SK-N-SH treated with all-trans-retinoic acid at 6 μM for 48 hours (cell line): ENCODE measurements around the gene POLR2H.
A peak's percentile ranks its signal among the peaks of the same experiment; 100 is the strongest.

Experiments used
- ATAC-seq: fragments of 200-7000 bp; cut with Tn5 transposase; 3 replicates; pipeline ENCODE4 v1.9.1; 2020; ENCODE audit warnings: mild to moderate bottlenecking, moderate library complexity
- ARNTL ChIP-seq: fragments of 450-650 bp; formaldehyde crosslinking; IDR thresholded peaks from 2 replicates; pipeline ENCODE4 v1.5.0; 2020; ENCODE audit warnings: low read depth, mild to moderate bottlenecking, moderate library complexity, borderline replicate concordance
- BACH2 ChIP-seq: fragments of 250-450 bp; sonication (Bioruptor Pico); IDR thresholded peaks from 2 replicates; pipeline ENCODE4 v1.9.0; 2021; ENCODE audit warnings: mild to moderate bottlenecking, borderline replicate concordance
- CSDC2 ChIP-seq: fragments of 250-450 bp; sonication (Bioruptor Pico); IDR thresholded peaks from 2 replicates; pipeline ENCODE4 v1.5.0; 2020; ENCODE audit warnings: mild to moderate bottlenecking, moderate library complexity
- GLIS3 ChIP-seq: fragments of 250-450 bp; sonication (Bioruptor Pico); IDR thresholded peaks from 2 replicates; pipeline ENCODE4 v1.5.0; 2020; ENCODE audit warnings: mild to moderate bottlenecking, moderate library complexity
- OSR1 ChIP-seq: fragments of 250-450 bp; sonication (Bioruptor Pico); IDR thresholded peaks from 2 replicates; pipeline ENCODE4 v1.8.0; 2022; ENCODE audit warnings: moderate library complexity, mild to moderate bottlenecking, inconsistent platforms
- PPARA ChIP-seq: fragments of 250-450 bp; sonication (Bioruptor Pico); IDR thresholded peaks from 2 replicates; pipeline ENCODE4 v1.5.0; 2020; ENCODE audit warnings: mild to moderate bottlenecking, borderline replicate concordance
- SNAI2 ChIP-seq: fragments of 250-450 bp; sonication (Bioruptor Pico); IDR thresholded peaks from 2 replicates; pipeline ENCODE4 v1.5.0; 2020; ENCODE audit warnings: mild to moderate bottlenecking, moderate library complexity
- ZC3H10 ChIP-seq: fragments of 250-450 bp; sonication (Bioruptor Pico); IDR thresholded peaks from 2 replicates; pipeline ENCODE4 v1.5.1; 2021; ENCODE audit warnings: mild to moderate bottlenecking, moderate library complexity
- ZFP3 ChIP-seq: fragments of 250-450 bp; sonication (Bioruptor Pico); IDR thresholded peaks from 2 replicates; pipeline ENCODE4 v1.5.0; 2020; ENCODE audit warnings: mild to moderate bottlenecking, moderate library complexity
- ZFP30 ChIP-seq: fragments of 450-650 bp; formaldehyde crosslinking; IDR thresholded peaks from 2 replicates; pipeline ENCODE4 v1.5.0; 2022; ENCODE audit warnings: mild to moderate bottlenecking, moderate library complexity
- ZNF565 ChIP-seq: fragments of 450-650 bp; formaldehyde crosslinking; conservative IDR thresholded peaks from 2 replicates; pipeline ENCODE4 v1.5.0; 2020; ENCODE audit warnings: low read depth, mild to moderate bottlenecking, moderate library complexity
- ZNF70 ChIP-seq: fragments of 450-650 bp; formaldehyde crosslinking; IDR thresholded peaks from 2 replicates; pipeline ENCODE4 v1.5.0; 2020; ENCODE audit warnings: mild to moderate bottlenecking, moderate library complexity
- ZNF8 ChIP-seq: fragments of 450-650 bp; formaldehyde crosslinking; IDR thresholded peaks from 2 replicates; pipeline ENCODE4 v1.5.0; 2020; ENCODE audit warnings: mild to moderate bottlenecking, moderate library complexity
- TF ChIP-seq, protein P1 (sequence below): fragments of 250-450 bp; sonication (Bioruptor Pico); IDR thresholded peaks from 2 replicates; pipeline ENCODE4 v1.8.0; 2020; ENCODE audit warnings: mild to moderate bottlenecking, moderate library complexity, borderline replicate concordance
- TF ChIP-seq, protein P2 (sequence below): fragments of 250-450 bp; sonication (Bioruptor Pico); IDR thresholded peaks from 2 replicates; pipeline ENCODE4 v1.5.1; 2021; ENCODE audit warnings: mild to moderate bottlenecking, moderate library complexity
- TF ChIP-seq, protein P3 (sequence below): fragments of 250-450 bp; sonication (Bioruptor Pico); IDR thresholded peaks from 2 replicates; pipeline ENCODE4 v1.5.1; 2020; ENCODE audit warnings: low read depth, mild to moderate bottlenecking, moderate library complexity
- TF ChIP-seq, protein P4 (sequence below): fragments of 250-450 bp; sonication (Bioruptor Pico); IDR thresholded peaks from 2 replicates; pipeline ENCODE4 v1.5.0; 2020; ENCODE audit warnings: mild to moderate bottlenecking, moderate library complexity
- TF ChIP-seq, protein P5 (sequence below): fragments of 250-450 bp; sonication (Bioruptor Pico); IDR thresholded peaks from 2 replicates; pipeline ENCODE4 v1.8.0; 2021; ENCODE audit warnings: low read depth, mild to moderate bottlenecking, moderate library complexity, borderline replicate concordance

The POLR2H gene

DNA sequence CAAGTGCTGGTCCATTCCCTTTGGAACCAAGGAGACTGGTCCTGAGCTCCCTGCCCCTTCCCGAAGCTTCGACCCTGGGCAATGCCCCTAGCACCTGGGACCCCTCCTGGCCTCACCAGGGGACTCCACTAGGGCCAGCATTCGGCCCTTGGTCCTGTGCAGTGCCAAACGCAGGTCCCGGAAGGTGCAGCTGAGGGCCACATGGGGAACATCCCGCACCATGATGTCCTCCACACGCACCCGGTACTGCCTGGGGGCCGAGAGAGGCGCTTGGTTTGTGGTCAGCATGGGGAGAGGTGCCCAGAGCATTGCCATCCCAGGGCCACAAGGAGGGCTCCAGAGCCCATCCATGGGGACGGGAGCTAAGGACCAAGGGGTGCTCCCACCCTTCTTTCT is 8.0 kb upstream of the POLR2H start:
- no peak for ATAC-seq
- no peak for TF ChIP-seq ZNF8 (CRISPR knock-in tag)
- TF ChIP-seq GLIS3 (CRISPR knock-in tag), result no peak
- TF ChIP-seq, all 23 proteins: peak for 0

DNA sequence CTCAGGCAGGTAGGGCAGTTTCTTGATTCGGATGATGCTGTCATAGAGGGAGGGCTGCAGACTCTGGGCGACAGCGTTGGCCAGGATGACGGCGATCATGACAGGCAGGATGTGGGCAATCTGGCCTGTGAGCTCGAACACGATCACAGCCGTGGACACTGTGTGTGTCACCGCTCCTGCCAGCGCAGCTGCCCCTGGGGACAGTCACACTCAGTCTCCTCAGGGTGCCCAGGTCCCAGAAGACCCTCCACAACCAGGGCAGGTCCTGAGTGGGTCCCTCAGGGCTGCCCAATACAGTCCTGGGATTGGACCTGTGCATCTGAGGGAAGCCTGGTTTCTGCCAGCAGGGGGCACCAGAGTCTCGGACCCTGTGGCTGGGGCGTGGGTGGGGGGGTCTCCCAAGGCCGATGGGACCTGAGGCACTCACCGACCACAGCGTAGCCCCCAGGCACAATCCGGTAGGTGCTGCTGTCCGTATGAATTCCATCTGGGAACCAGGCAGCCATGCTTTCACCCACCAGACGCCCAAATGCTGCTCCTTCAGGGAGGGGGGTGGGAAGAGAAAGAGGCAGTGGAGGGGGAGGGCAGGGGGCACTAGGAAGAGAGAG is 7.3 kb upstream of the POLR2H start:
- peak; percentile 85 for ATAC-seq
- no peak for TF ChIP-seq OSR1 (CRISPR knock-in tag)
- TF ChIP-seq, protein P1, sequence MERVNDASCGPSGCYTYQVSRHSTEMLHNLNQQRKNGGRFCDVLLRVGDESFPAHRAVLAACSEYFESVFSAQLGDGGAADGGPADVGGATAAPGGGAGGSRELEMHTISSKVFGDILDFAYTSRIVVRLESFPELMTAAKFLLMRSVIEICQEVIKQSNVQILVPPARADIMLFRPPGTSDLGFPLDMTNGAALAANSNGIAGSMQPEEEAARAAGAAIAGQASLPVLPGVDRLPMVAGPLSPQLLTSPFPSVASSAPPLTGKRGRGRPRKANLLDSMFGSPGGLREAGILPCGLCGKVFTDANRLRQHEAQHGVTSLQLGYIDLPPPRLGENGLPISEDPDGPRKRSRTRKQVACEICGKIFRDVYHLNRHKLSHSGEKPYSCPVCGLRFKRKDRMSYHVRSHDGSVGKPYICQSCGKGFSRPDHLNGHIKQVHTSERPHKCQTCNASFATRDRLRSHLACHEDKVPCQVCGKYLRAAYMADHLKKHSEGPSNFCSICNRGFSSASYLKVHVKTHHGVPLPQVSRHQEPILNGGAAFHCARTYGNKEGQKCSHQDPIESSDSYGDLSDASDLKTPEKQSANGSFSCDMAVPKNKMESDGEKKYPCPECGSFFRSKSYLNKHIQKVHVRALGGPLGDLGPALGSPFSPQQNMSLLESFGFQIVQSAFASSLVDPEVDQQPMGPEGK, result no peak
- TF ChIP-seq ZNF565 (CRISPR knock-in tag), result no peak
- no peak for TF ChIP-seq ARNTL (CRISPR knock-in tag)
- TF ChIP-seq, protein P2, sequence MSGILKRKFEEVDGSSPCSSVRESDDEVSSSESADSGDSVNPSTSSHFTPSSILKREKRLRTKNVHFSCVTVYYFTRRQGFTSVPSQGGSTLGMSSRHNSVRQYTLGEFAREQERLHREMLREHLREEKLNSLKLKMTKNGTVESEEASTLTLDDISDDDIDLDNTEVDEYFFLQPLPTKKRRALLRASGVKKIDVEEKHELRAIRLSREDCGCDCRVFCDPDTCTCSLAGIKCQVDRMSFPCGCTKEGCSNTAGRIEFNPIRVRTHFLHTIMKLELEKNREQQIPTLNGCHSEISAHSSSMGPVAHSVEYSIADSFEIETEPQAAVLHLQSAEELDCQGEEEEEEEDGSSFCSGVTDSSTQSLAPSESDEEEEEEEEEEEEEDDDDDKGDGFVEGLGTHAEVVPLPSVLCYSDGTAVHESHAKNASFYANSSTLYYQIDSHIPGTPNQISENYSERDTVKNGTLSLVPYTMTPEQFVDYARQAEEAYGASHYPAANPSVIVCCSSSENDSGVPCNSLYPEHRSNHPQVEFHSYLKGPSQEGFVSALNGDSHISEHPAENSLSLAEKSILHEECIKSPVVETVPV, result no peak
- TF ChIP-seq CSDC2, result no peak
- TF ChIP-seq, protein P3, sequence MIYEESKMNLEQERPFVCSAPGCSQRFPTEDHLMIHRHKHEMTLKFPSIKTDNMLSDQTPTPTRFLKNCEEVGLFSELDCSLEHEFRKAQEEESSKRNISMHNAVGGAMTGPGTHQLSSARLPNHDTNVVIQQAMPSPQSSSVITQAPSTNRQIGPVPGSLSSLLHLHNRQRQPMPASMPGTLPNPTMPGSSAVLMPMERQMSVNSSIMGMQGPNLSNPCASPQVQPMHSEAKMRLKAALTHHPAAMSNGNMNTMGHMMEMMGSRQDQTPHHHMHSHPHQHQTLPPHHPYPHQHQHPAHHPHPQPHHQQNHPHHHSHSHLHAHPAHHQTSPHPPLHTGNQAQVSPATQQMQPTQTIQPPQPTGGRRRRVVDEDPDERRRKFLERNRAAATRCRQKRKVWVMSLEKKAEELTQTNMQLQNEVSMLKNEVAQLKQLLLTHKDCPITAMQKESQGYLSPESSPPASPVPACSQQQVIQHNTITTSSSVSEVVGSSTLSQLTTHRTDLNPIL (CRISPR knock-in tag), result no peak
- TF ChIP-seq, protein P4, sequence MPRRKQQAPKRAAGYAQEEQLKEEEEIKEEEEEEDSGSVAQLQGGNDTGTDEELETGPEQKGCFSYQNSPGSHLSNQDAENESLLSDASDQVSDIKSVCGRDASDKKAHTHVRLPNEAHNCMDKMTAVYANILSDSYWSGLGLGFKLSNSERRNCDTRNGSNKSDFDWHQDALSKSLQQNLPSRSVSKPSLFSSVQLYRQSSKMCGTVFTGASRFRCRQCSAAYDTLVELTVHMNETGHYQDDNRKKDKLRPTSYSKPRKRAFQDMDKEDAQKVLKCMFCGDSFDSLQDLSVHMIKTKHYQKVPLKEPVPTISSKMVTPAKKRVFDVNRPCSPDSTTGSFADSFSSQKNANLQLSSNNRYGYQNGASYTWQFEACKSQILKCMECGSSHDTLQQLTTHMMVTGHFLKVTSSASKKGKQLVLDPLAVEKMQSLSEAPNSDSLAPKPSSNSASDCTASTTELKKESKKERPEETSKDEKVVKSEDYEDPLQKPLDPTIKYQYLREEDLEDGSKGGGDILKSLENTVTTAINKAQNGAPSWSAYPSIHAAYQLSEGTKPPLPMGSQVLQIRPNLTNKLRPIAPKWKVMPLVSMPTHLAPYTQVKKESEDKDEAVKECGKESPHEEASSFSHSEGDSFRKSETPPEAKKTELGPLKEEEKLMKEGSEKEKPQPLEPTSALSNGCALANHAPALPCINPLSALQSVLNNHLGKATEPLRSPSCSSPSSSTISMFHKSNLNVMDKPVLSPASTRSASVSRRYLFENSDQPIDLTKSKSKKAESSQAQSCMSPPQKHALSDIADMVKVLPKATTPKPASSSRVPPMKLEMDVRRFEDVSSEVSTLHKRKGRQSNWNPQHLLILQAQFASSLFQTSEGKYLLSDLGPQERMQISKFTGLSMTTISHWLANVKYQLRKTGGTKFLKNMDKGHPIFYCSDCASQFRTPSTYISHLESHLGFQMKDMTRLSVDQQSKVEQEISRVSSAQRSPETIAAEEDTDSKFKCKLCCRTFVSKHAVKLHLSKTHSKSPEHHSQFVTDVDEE (CRISPR knock-in tag), result no peak
- TF ChIP-seq ZFP3 (CRISPR knock-in tag), result no peak
- TF ChIP-seq ZC3H10 (CRISPR knock-in tag), result no peak
- no peak for TF ChIP-seq ZFP30
- TF ChIP-seq GLIS3 (CRISPR knock-in tag), result no peak
- TF ChIP-seq, protein P5, sequence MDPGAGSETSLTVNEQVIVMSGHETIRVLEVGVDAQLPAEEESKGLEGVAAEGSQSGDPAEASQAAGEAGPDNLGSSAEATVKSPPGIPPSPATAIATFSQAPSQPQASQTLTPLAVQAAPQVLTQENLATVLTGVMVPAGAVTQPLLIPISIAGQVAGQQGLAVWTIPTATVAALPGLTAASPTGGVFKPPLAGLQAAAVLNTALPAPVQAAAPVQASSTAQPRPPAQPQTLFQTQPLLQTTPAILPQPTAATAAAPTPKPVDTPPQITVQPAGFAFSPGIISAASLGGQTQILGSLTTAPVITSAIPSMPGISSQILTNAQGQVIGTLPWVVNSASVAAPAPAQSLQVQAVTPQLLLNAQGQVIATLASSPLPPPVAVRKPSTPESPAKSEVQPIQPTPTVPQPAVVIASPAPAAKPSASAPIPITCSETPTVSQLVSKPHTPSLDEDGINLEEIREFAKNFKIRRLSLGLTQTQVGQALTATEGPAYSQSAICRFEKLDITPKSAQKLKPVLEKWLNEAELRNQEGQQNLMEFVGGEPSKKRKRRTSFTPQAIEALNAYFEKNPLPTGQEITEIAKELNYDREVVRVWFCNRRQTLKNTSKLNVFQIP (CRISPR knock-in tag), result no peak
- no peak for TF ChIP-seq PPARA (CRISPR knock-in tag)
- TF ChIP-seq BACH2 (CRISPR knock-in tag), result no peak
- no peak for TF ChIP-seq ZNF70 (CRISPR knock-in tag)
- TF ChIP-seq SNAI2 (CRISPR knock-in tag), result no peak
- no peak for TF ChIP-seq ZNF8 (CRISPR knock-in tag)

DNA sequence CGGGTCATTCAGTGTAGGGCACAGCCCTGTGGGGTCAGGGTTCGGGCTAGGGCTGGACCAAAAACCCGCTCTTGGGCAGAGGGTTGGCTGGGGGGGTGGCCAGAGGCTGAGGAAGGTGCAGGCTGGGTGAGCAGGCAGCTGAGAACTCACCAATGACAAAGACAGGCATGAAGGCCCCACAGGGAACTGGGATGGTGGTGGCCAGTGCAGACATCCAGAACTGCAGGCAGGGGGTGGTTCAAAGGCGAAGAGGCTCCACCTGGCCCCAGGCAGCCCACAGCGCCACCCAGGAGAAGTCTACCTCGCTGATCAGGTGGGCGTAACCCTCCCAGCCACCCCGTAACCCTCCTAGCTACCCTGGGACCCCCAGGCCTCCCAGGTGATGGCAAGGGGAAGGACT is 6.8 kb upstream of the POLR2H start:
- ATAC-seq, result peak; percentile 6
- TF ChIP-seq ZFP30, result no peak

DNA sequence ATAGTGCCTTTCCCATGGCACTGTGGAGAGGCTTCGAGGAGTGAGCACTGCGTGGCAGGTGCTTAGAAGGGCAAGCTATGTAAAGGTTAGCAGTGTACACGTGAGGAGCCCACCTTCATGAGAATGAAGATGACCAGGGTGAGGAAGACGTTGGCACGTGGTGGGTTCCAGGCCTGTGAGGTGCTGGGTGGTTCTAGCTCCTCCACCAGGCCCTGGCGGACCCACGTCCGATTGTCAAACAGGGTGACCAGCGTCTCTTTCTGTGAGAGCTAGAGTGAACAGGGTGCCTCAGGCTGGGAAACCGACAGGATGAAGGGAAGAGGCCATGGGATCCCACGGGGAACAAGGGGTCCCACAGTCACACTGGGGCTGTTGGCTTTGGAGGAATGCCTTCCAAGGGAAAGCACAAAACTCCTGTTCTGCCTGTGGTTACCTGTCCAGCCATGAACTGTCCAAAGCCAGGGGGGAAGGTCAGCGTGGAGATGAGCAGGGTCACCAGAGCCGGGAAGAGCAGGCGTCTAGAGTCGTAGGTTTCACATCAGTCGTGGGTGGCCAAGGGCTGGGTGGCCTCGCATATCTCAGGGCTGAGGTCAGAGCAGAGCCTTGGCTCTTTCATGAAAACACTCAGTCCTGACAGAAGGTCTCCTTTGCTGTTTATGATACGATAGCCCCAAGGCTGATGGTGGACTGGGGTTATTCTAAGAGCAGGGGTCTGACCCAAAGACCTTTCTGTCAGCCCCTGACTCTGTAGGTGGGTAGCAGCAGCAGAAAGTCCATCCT is 6.1 kb upstream of the POLR2H start:
- no peak for ATAC-seq
- no peak for TF ChIP-seq ZC3H10 (CRISPR knock-in tag)
- TF ChIP-seq ZFP30, result no peak
- TF ChIP-seq, protein P1, result no peak
- no peak for TF ChIP-seq PPARA (CRISPR knock-in tag)
- TF ChIP-seq ZNF70 (CRISPR knock-in tag), result no peak
- TF ChIP-seq GLIS3 (CRISPR knock-in tag), result no peak
- TF ChIP-seq, protein P2, result no peak
- no peak for TF ChIP-seq SNAI2 (CRISPR knock-in tag)
- TF ChIP-seq ZFP3 (CRISPR knock-in tag), result no peak
- no peak for TF ChIP-seq ZNF565 (CRISPR knock-in tag)
- no peak for TF ChIP-seq ZNF8 (CRISPR knock-in tag)
- TF ChIP-seq, protein P3 (CRISPR knock-in tag), result no peak
- TF ChIP-seq ARNTL (CRISPR knock-in tag), result no peak
